ENCODE measurements around the gene GPX5. TPM values are rescaled to one million over a fixed set of nuclear protein-coding genes. Genes with fewer than 3 reads are reported as not detected.

GPX5 gene
- total and polyA plus RNA-seq, 2 experiments from 2014 or later: not detected

DNA sequence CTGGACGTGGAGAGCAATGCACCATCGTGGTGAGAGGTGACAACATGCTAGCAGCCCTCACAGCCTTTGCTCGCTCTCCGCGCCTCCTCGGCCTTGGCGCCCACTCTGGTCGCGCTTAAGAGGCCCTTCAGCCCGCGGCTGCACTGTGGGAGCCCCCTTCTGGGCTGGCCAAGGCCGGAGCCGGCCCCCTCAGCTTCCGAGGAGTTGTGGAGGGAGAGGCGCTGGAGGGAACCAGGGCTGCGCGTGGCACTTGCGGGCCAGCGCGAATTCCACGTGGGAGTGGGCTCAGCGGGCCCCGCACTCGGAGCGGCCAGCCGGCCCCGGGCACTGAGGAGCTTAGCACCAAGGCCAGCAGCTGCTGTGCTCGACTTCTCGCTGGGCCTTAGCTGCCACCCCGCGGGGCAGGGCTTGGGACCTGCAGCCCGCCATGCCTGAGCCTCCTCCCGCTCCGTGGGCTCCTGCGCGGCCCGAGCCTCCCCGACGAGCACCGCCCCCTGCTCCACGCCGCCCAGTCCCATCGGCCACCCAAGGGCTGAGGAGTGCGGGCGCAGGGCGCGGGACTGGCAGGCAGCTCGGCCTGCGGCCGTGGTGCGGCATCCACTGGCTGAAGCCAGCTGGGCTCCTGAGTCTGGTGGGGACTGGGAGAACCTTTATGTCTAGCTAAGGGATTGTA is 13.9 kb upstream of the GPX5 start:
- no peaks in the 10 kb centered on the region for H3F3A ChIP-seq (replicated peaks; ENCODE audit: low read depth)
- no peak overlapping the region for H3K4me3 ChIP-seq
- ATAC-seq (no peak; the same call in 1 of the 3 replicates), DNase-seq (ENCODE audit: low spot score) (no peak)
- no peaks in the 10 kb centered on the region for H3K27me3 ChIP-seq (ENCODE audit: insufficient read depth)
- H3K27ac ChIP-seq (ENCODE audit: low read depth): no peak overlapping the region
- H3K4me1 ChIP-seq (ENCODE audit: insufficient read depth): peaks cover 11% of the 10 kb centered on the region
- H3K27ac Mint-ChIP-seq: no peak overlapping the region
- no peaks in the 10 kb centered on the region for H3K36me3 Mint-ChIP-seq (ENCODE audit: low read depth)
- no peaks in the 10 kb centered on the region; the same call in 2 of the 3 replicates for H3K9me3 Mint-ChIP-seq
- H3K36me3 ChIP-seq (ENCODE audit: insufficient read depth): no peaks in the 10 kb centered on the region
- H4K20me1 ChIP-seq (replicated peaks; ENCODE audit: insufficient read depth): no peaks in the 10 kb centered on the region
- peaks cover 3% of the 10 kb centered on the region for H3K27me3 Mint-ChIP-seq (ENCODE audit: insufficient read depth, low read depth, poor library complexity)
- H2AFZ ChIP-seq: no peak overlapping the region; the same call in 1 of the 2 replicates
- H3K4me1 Mint-ChIP-seq: peaks cover 14% of the 10 kb centered on the region
- H3K79me2 ChIP-seq (replicated peaks; ENCODE audit: insufficient read depth): no peaks in the 10 kb centered on the region
- TF ChIP-seq, protein P1, sequence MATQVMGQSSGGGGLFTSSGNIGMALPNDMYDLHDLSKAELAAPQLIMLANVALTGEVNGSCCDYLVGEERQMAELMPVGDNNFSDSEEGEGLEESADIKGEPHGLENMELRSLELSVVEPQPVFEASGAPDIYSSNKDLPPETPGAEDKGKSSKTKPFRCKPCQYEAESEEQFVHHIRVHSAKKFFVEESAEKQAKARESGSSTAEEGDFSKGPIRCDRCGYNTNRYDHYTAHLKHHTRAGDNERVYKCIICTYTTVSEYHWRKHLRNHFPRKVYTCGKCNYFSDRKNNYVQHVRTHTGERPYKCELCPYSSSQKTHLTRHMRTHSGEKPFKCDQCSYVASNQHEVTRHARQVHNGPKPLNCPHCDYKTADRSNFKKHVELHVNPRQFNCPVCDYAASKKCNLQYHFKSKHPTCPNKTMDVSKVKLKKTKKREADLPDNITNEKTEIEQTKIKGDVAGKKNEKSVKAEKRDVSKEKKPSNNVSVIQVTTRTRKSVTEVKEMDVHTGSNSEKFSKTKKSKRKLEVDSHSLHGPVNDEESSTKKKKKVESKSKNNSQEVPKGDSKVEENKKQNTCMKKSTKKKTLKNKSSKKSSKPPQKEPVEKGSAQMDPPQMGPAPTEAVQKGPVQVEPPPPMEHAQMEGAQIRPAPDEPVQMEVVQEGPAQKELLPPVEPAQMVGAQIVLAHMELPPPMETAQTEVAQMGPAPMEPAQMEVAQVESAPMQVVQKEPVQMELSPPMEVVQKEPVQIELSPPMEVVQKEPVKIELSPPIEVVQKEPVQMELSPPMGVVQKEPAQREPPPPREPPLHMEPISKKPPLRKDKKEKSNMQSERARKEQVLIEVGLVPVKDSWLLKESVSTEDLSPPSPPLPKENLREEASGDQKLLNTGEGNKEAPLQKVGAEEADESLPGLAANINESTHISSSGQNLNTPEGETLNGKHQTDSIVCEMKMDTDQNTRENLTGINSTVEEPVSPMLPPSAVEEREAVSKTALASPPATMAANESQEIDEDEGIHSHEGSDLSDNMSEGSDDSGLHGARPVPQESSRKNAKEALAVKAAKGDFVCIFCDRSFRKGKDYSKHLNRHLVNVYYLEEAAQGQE (IDR thresholded peaks at IDR 0.05; ENCODE audit: unreplicated experiment): no peak
- TF ChIP-seq ZNF114 (CRISPR knock-in tag; IDR thresholded peaks at IDR 0.05) (no peak), EZH2 (IDR thresholded peaks at IDR 0.05; ENCODE audit: low read depth, unreplicated experiment) (no peak), STAT1 (IDR thresholded peaks at IDR 0.05; ENCODE audit: unreplicated experiment) (no peak), POLR2AphosphoS5 (IDR thresholded peaks at IDR 0.05; ENCODE audit: low read depth) (no peak), ZNF331 (CRISPR knock-in tag; IDR thresholded peaks at IDR 0.05; ENCODE audit: low read depth) (no peak), JUNB (IDR thresholded peaks at IDR 0.05; ENCODE audit: unreplicated experiment) (no peak), NANOG (IDR thresholded peaks at IDR 0.05; ENCODE audit: borderline replicate concordance) (no peak), EZH2phosphoT487 (IDR thresholded peaks at IDR 0.05; ENCODE audit: unreplicated experiment) (no peak), CREB1 (CRISPR knock-in tag; IDR thresholded peaks at IDR 0.05; ENCODE audit: low read depth) (no peak)
- TF ChIP-seq, protein P2, sequence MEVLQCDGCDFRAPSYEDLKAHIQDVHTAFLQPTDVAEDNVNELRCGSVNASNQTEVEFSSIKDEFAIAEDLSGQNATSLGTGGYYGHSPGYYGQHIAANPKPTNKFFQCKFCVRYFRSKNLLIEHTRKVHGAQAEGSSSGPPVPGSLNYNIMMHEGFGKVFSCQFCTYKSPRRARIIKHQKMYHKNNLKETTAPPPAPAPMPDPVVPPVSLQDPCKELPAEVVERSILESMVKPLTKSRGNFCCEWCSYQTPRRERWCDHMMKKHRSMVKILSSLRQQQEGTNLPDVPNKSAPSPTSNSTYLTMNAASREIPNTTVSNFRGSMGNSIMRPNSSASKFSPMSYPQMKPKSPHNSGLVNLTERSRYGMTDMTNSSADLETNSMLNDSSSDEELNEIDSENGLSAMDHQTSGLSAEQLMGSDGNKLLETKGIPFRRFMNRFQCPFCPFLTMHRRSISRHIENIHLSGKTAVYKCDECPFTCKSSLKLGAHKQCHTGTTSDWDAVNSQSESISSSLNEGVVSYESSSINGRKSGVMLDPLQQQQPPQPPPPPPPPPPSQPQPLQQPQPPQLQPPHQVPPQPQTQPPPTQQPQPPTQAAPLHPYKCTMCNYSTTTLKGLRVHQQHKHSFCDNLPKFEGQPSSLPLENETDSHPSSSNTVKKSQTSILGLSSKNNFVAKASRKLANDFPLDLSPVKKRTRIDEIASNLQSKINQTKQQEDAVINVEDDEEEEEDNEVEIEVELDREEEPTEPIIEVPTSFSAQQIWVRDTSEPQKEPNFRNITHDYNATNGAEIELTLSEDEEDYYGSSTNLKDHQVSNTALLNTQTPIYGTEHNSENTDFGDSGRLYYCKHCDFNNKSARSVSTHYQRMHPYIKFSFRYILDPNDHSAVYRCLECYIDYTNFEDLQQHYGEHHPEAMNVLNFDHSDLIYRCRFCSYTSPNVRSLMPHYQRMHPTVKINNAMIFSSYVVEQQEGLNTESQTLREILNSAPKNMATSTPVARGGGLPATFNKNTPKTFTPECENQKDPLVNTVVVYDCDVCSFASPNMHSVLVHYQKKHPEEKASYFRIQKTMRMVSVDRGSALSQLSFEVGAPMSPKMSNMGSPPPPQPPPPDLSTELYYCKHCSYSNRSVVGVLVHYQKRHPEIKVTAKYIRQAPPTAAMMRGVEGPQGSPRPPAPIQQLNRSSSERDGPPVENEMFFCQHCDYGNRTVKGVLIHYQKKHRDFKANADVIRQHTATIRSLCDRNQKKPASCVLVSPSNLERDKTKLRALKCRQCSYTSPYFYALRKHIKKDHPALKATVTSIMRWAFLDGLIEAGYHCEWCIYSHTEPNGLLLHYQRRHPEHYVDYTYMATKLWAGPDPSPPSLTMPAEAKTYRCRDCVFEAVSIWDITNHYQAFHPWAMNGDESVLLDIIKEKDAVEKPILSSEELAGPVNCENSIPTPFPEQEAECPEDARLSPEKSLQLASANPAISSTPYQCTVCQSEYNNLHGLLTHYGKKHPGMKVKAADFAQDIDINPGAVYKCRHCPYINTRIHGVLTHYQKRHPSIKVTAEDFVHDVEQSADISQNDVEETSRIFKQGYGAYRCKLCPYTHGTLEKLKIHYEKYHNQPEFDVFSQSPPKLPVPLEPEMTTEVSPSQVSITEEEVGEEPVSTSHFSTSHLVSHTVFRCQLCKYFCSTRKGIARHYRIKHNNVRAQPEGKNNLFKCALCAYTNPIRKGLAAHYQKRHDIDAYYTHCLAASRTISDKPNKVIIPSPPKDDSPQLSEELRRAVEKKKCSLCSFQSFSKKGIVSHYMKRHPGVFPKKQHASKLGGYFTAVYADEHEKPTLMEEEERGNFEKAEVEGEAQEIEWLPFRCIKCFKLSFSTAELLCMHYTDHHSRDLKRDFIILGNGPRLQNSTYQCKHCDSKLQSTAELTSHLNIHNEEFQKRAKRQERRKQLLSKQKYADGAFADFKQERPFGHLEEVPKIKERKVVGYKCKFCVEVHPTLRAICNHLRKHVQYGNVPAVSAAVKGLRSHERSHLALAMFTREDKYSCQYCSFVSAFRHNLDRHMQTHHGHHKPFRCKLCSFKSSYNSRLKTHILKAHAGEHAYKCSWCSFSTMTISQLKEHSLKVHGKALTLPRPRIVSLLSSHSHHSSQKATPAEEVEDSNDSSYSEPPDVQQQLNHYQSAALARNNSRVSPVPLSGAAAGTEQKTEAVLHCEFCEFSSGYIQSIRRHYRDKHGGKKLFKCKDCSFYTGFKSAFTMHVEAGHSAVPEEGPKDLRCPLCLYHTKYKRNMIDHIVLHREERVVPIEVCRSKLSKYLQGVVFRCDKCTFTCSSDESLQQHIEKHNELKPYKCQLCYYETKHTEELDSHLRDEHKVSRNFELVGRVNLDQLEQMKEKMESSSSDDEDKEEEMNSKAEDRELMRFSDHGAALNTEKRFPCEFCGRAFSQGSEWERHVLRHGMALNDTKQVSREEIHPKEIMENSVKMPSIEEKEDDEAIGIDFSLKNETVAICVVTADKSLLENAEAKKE (CRISPR knock-in tag; IDR thresholded peaks at IDR 0.05): no peak
- TF ChIP-seq, protein P3, sequence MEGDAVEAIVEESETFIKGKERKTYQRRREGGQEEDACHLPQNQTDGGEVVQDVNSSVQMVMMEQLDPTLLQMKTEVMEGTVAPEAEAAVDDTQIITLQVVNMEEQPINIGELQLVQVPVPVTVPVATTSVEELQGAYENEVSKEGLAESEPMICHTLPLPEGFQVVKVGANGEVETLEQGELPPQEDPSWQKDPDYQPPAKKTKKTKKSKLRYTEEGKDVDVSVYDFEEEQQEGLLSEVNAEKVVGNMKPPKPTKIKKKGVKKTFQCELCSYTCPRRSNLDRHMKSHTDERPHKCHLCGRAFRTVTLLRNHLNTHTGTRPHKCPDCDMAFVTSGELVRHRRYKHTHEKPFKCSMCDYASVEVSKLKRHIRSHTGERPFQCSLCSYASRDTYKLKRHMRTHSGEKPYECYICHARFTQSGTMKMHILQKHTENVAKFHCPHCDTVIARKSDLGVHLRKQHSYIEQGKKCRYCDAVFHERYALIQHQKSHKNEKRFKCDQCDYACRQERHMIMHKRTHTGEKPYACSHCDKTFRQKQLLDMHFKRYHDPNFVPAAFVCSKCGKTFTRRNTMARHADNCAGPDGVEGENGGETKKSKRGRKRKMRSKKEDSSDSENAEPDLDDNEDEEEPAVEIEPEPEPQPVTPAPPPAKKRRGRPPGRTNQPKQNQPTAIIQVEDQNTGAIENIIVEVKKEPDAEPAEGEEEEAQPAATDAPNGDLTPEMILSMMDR (conservative IDR thresholded peaks at IDR 0.05; ENCODE audit: low read depth in 2 of 2): no peak
- TF ChIP-seq, protein P4, sequence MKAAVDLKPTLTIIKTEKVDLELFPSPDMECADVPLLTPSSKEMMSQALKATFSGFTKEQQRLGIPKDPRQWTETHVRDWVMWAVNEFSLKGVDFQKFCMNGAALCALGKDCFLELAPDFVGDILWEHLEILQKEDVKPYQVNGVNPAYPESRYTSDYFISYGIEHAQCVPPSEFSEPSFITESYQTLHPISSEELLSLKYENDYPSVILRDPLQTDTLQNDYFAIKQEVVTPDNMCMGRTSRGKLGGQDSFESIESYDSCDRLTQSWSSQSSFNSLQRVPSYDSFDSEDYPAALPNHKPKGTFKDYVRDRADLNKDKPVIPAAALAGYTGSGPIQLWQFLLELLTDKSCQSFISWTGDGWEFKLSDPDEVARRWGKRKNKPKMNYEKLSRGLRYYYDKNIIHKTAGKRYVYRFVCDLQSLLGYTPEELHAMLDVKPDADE (IDR thresholded peaks at IDR 0.05): no peak
- no peak overlapping the region for H3K4me2 ChIP-seq
- H3K4me3 Mint-ChIP-seq: no peak overlapping the region
- no peaks in the 10 kb centered on the region; the same call in 1 of the 2 replicates for H3K9me2 ChIP-seq (ENCODE audit: insufficient read depth)

All from GM23338 (cell line).